Measurements from ENCODE around the gene GPANK1. TPM values are rescaled to one million over a fixed set of nuclear protein-coding genes. Genes with fewer than 3 reads are reported as not detected.

The GPANK1 gene
- total and polyA plus RNA-seq, 2 of the 13 experiments (the other 11 are each of a cell fraction or from before 2014, with no cell fraction given): 15.4 to 22.8 TPM

DNA sequence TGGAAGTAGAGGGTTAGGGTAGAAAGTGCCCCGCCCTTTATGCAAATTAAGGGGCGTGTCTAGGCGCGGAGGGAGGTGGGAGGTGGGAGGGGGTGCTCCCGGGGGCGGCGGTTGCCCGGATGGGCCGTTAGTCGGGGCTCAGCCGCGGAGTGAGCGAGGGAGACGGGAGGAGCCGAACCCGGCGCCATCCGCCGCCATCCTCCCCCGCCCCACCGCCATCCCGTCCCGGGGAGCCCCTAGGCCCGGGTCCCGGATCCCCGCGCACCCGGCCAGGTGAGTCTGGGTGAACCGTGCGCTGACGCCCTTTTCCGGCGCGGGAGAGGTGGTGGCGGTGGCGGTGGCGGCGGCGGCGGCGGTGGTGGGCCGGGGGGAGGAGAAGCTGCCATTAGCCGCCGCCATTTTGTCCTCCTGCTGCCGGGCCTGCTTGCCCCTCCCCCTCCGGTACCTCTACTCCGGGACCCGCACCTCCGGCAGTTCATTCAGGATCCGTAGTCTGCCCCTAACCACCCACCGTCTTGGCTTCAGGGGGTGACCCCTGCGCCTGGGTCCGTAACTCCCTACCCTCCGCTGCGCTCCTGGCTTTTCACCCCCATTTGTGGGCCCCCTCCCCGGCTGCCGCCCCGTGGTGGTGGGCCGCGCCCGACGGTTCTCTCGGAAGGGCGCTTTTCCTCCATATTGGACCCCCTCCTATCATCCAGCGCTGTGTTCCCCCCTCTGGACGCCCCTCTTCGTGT lies 44.0 kb downstream of the GPANK1 start, which contains the start of gene PRRC2A (continued):
- TF ChIP-seq MTERF4 (CRISPR knock-in tag; IDR thresholded peaks at IDR 0.05) (no peak), ZNF749 (CRISPR knock-in tag; IDR thresholded peaks at IDR 0.05; ENCODE audit: borderline replicate concordance) (0 out of 2 replicates have a peak, but pooled peaks have one; percentile 62), ATF7 (IDR thresholded peaks at IDR 0.05) (no peak), ATF7 (CRISPR knock-in tag; IDR thresholded peaks at IDR 0.05) (peak; percentile 25; the same call in 1 of the 2 replicates), PTBP1 (IDR thresholded peaks at IDR 0.05; ENCODE audit: low read depth, low read length, poor library complexity, severe bottlenecking) (no peak), ZNF382 (CRISPR knock-in tag; IDR thresholded peaks at IDR 0.05; ENCODE audit: borderline replicate concordance) (no peak), ZNF12 (CRISPR knock-in tag; IDR thresholded peaks at IDR 0.05) (peak; percentile 28; the same call in 1 of the 2 replicates), ZNF281 (CRISPR knock-in tag; IDR thresholded peaks at IDR 0.05; ENCODE audit: borderline replicate concordance) (peak; percentile 95), ZFP36L2 (CRISPR knock-in tag; IDR thresholded peaks at IDR 0.05) (no peak)
- TF ChIP-seq, protein P1, sequence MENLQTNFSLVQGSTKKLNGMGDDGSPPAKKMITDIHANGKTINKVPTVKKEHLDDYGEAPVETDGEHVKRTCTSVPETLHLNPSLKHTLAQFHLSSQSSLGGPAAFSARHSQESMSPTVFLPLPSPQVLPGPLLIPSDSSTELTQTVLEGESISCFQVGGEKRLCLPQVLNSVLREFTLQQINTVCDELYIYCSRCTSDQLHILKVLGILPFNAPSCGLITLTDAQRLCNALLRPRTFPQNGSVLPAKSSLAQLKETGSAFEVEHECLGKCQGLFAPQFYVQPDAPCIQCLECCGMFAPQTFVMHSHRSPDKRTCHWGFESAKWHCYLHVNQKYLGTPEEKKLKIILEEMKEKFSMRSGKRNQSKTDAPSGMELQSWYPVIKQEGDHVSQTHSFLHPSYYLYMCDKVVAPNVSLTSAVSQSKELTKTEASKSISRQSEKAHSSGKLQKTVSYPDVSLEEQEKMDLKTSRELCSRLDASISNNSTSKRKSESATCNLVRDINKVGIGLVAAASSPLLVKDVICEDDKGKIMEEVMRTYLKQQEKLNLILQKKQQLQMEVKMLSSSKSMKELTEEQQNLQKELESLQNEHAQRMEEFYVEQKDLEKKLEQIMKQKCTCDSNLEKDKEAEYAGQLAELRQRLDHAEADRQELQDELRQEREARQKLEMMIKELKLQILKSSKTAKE (CRISPR knock-in tag; IDR thresholded peaks at IDR 0.05; ENCODE audit: borderline replicate concordance): 0 out of 2 replicates have a peak, but pooled peaks have one; percentile 29
- TF ChIP-seq, protein P2, sequence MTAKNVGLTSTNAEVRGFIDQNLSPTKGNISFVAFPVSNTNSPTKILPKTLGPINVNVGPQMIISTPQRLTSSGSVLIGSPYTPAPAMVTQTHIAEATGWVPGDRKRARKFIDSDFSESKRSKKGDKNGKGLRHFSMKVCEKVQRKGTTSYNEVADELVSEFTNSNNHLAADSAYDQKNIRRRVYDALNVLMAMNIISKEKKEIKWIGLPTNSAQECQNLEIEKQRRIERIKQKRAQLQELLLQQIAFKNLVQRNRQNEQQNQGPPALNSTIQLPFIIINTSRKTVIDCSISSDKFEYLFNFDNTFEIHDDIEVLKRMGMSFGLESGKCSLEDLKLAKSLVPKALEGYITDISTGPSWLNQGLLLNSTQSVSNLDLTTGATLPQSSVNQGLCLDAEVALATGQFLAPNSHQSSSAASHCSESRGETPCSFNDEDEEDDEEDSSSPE (CRISPR knock-in tag; IDR thresholded peaks at IDR 0.05): no peak; the same call in 1 of the 2 replicates
- TF ChIP-seq, protein P3, sequence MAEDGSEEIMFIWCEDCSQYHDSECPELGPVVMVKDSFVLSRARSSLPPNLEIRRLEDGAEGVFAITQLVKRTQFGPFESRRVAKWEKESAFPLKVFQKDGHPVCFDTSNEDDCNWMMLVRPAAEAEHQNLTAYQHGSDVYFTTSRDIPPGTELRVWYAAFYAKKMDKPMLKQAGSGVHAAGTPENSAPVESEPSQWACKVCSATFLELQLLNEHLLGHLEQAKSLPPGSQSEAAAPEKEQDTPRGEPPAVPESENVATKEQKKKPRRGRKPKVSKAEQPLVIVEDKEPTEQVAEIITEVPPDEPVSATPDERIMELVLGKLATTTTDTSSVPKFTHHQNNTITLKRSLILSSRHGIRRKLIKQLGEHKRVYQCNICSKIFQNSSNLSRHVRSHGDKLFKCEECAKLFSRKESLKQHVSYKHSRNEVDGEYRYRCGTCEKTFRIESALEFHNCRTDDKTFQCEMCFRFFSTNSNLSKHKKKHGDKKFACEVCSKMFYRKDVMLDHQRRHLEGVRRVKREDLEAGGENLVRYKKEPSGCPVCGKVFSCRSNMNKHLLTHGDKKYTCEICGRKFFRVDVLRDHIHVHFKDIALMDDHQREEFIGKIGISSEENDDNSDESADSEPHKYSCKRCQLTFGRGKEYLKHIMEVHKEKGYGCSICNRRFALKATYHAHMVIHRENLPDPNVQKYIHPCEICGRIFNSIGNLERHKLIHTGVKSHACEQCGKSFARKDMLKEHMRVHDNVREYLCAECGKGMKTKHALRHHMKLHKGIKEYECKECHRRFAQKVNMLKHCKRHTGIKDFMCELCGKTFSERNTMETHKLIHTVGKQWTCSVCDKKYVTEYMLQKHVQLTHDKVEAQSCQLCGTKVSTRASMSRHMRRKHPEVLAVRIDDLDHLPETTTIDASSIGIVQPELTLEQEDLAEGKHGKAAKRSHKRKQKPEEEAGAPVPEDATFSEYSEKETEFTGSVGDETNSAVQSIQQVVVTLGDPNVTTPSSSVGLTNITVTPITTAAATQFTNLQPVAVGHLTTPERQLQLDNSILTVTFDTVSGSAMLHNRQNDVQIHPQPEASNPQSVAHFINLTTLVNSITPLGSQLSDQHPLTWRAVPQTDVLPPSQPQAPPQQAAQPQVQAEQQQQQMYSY (CRISPR knock-in tag; IDR thresholded peaks at IDR 0.05): peak; percentile 21; the same call in 1 of the 2 replicates

Measured in HepG2 (cell line).